D341Med (cell line): ENCODE measurements around the gene UBIAD1.
A peak's percentile ranks its signal among the peaks of the same experiment; 100 is the strongest.

Experiments used
- DNase-seq: peaks from one replicate; pipeline ENCODE4 v3.0.0; 2012; ENCODE audit warnings: low spot score

Gene UBIAD1

DNA sequence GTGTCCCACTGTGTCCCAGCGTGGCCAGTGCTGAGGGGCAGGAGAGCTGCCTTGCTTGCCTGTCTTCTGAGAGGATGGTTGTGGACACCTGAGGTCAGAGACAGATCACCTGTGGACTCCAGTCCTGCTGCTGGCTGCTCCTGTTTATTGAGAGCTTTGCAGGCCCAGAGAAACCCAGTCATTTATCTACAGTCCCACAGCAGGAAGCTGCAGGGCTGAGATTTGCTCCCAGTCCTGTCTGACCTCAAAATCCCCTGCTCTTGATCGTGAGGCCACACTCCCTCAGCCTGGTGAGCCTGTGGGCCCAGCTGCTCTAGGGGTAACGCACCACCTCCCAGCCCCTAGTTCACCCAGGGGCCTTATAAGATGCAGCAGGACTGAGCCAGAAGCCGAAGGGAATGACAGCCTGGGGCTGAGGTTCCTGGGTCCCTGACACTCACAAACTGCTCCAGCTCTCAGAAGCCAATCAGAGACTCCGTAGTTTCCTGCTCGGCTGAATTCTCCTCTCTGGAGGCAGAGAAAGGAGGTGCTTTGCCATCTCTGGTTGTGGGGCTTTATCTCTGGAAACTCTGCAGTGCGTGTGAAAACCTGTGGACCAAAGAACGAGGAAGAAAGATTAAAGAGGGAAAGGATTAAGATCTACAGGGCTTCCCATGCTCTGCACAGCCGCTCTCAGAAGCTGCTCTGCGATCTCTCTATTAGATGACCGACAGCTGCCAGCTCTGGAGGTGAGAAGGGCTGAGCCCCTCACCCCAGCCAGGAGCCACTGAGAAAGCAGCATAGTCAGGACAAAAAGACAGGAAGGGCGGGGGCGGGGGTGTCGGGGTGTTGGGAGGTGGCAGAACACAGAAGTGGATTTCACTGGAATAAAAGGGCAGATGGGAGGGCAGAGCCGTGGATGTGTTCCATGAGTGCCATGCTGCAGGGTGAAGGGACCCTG lies 39.1 kb downstream of the UBIAD1 start:
- no peak for DNase-seq

DNA sequence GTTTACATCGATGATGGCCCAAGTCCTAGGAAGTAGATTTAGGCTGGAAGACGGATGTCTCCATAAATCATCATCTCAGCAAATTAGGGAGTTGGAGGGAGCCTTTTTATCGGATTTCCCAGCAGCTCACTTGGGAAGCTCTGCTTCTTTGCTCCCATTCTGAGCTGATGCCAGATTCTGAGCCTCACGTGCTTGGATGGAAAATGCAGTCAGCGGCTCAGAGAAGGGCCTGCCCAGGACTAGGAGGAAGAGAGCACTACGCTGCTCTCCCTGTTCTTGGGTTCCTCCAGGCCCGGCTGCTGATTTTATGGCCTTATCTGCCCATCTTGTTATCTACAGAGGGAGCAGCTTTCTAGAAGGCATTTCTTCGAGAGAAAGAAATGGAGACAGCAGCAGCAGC lies 42.0 kb downstream of the UBIAD1 start:
- DNase-seq = no peak

GRCh38 chr1:11316701-11317100 lies 43.7 kb downstream of the UBIAD1 start:
- DNase-seq = no peak

DNA sequence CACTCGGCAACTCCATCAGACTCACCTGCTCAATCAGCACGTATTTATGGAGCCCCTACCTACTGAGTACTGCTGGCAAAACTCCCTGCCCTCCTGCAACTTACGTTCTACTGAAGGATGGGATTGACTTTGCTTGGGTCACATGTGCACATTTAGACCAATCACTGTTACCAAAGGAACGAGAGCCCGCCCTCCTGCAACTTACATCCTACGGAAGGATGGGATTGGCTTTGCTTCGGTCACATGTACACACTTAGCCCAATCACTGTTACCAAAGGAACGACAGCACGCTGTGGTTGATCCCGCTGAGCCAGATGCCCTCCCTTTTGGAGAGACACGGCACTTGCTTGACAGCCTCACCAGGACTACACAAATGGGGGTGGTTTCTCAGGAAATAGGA lies 46.0 kb downstream of the UBIAD1 start:
- no peak for DNase-seq

DNA sequence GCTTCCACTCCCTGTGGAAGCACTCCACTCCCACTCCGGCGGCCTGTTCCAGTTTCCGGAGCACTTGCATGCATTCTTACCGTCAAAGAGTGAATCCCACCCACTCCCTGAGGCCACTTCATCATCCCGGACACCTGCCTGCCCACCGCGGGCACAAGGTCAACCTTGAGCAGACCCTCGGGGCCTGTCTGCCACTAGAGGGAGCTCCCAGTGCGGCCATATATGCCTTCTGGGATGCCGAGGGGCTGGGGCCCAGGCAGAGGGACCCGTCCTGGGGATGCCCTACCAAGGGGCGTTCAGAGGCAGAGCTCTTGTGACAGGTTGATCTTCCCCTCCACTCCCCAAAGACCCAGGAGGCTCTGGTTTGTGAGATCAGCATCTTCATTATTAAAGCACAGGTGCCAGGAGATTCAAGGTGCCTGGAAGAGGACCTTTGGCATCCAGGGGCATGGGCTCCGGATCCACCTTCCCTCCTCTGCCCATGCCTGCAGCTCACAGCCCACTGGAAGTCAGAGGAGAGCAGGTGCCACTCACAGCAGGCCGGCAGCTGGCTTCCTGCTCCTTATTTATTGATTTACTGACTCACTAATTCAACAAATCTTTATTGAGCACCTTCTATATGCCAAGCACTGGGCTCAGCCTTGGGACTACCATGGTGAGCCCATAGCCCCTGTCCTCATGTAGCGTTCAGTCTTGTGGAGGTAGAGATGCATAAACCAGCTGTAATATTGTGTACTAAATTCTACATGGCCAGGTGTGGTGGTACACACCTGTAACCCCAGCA lies 47.3 kb downstream of the UBIAD1 start:
- DNase-seq = peak; percentile 79

GRCh38 chr1:11321656-11322491 lies 48.9 kb downstream of the UBIAD1 start:
- no peak for DNase-seq

DNA sequence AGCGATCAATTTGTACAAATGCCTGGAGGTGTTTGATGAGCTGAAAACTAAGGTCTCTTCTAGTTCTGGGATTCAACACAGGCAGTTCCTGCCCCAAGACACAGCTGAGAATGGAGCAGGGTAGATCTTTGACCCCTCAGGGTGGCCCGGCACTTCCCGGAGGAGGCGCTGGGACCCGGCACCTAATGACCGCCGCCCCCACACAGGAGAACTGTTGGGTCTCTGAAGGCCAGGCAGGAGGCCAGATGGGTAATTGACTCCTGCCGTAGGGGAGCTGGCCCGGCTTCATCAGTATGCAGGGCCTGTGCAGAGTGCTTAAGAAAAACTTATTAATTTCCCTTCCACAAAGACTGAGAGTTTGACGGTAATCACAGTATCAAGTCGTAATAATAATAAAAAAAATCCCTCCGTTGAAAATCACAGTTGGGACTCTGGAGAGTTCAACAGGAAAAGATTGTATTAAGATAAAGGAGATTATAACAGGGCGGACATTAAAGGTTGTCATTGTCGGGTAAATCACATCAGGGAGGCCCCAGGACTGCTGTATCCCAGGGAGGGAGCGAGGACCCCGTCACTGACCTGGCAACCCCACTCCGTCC lies 51.7 kb downstream of the UBIAD1 start:
- no peak for DNase-seq

GRCh38 chr1:11326070-11326469 lies 53.1 kb downstream of the UBIAD1 start:
- no peak for DNase-seq

GRCh38 chr1:11328444-11328843 lies 55.4 kb downstream of the UBIAD1 start:
- DNase-seq = no peak

- no peak for DNase-seq
Measured at GRCh38 chr1:11330411-11330810, 57.4 kb downstream of the UBIAD1 start.

DNA sequence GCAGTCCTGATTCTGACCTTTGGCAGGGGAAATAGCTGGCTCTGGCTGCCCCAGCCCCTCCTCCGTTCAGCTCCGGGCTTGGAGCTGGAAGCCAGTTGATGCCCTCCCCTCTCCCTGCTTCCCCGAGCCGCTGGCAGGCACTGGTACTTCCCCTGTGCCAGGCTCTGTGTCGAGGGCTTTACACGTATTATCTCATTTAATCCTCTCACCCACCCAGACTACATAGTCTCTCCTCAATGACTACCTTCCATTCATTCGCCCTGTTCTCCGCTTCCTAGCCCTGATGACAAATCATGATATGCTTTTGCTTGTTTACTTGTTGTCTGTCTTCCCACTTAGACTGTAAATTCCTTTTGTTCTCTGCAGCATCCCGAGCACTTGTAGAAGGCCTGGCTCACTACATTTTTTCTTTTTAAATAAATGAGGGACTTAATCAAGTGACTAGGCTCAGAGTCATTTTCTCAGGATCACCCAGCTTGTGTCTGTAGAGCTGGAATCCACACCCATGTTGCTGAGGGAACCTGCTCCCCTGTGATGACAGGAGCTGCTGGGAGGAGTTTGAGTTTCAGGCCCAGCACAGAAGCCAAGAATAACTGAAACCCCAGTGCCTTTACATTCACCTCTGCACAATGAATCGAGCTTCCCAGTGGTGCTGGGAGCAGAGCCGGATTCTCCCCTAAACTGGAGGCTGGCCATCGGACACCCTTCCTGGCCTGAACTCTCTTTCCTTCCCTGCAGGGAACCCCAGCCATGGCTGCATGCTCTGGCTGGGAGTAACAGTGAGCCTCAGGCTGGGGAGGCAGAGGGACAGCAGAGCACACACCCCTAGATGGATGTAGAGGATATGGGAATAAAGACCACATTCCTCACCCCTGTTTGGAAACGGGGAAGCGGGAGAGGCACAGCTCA lies 58.3 kb downstream of the UBIAD1 start:
- no peak for DNase-seq

GRCh38 chr1:11331945-11332546 lies 59.0 kb downstream of the UBIAD1 start:
- DNase-seq = no peak

- no peak for DNase-seq
Measured at GRCh38 chr1:11333631-11334030, 60.6 kb downstream of the UBIAD1 start.

GRCh38 chr1:11334261-11334804 lies 61.3 kb downstream of the UBIAD1 start:
- DNase-seq = no peak

DNA sequence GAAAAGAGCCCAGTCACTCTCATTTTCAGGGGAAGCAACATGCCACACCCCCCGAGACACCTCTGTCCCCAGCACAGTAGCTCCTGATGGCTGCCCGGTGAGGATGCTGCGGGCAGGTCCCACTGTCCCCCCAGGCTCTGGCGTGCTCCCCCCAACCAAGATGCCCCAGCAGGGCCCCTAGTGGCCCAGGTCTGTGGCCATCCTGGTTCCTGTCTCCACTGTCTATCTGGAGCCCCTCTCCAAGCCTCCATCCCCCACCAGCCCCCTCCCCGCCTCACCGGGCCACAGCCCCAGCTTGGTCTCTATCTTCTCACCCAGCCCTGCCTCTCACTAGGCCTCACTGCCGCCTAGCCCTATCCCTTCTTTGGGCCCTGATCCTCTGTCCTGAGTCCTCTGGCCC lies 61.8 kb downstream of the UBIAD1 start:
- DNase-seq = no peak

DNA sequence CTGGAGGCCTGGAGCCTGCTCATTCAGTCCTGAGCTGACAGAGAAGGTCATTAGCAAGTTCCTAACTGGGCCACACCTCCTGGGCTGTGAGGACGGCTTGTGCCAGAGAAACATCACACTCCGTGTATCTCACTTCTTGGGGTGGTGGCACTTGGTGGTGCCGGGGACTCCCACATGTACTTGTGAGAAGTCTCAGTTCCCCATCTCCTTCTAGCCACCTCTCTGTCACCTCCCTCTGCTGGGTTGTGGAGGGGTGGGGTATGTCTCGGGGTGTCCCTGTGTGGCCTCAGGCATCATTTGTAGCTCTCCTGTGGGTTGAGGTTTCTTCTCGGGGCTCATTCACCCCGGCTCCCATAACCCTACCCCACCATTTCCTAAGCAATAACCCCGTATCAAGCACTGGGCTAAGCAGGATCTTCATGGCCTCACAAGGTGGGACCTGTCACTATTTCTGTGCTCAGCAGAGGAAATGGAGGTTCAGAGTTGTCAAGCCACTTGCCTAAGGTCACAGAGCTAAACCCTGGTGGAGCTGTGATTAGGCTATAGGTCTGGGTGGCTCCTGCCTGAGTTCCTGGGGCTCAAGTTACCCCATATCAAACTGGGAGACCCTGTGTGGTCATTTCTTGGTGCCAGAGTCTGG lies 62.5 kb downstream of the UBIAD1 start:
- DNase-seq = no peak

DNA sequence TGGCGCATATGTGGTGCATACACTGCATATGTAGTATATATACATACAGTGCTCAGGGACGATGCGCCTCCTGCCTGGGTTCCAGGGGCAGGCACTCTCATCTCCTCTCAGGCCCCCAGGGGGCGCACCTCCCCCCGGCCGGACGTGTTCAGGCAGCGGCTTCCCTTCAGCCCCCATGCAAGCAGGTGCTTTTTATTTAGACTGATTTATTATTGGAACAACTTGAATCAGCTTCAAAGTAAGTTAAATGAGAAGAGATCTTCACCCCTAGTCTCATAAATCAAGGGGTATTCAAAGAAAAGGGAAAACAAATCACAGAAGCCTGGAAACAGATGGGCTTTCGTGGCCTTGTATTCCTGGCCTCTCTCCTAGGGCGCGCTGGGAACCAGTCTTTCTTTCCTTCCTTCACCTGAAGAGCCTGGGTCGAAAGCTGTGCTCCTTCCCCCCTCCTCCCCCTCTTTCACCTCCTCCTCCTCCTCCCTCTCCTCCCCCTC lies 64.6 kb downstream of the UBIAD1 start:
- DNase-seq = peak; percentile 88
